ENCODE measurements around the gene ZBTB7B. TPM values are rescaled to one million over a fixed set of nuclear protein-coding genes. Genes with fewer than 3 reads are reported as not detected.
"Not testable (repeated sequence)": the region's sequence is repeated elsewhere in the genome, so short reads cannot be mapped to it uniquely, and the experiment has no call there.

The ZBTB7B gene
- polyA plus RNA-seq, 2 of the 4 experiments (the other 2 are of a cell fraction): 20.5 to 30.7 TPM

DNA sequence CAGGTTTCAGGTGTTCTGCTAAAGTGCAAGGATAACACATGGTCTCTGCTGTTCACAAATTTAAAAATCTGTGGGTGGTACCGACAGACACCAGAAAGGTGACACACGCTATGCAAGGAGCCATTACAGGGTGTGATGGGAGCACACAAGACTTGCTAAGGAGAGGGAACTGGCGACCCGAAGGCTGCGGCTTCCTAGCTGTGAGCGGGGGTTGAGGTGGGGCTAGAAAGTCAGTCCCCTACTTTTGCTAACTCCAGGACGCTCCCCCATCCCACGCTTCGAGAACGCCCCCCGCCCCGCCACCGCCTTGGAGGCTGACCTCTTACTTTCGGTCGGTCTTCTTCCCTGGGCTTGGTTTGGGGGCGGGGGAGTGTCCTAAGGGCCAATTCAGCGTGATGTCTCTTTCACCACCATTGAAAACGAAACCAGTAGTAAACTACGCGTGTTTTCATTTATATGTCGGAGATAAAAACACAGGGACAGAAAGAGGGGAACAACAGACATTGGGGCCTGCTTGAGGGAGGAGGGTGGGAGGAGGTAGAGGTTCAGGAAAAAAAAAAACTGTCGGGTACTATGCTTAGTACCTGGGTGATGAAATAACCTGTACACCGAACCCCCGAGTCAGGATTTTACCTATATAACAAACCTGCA lies 27.1 kb upstream of the ZBTB7B start:
- ChIA-PET CTCF (interaction anchor here (1.0 kb wide), 1 partner anchor 109 kb away, joined by 3 read pairs; no protein-coding TSS in a partner anchor), POLR2A (interaction anchor here (1.1 to 6.3 kb wide), 3 partner anchors 8 to 160 kb away, joined by 3 to 91 read pairs (median 41); partner anchors contain the start of genes FLAD1, LENEP and SLC50A1)
- peaks cover 37% of the 10 kb centered on the region for H3K4me1 ChIP-seq
- under 1% methylated on average over 21 of the region's 24 CpGs for WGBS (ENCODE audit: missing lambda C conversion rate)
- DNase-seq (ENCODE audit: low read depth in 1 of 2, low spot score in 1 of 2) (peak in 1 of 2 experiments; percentile 47), ATAC-seq (no peak), FAIRE-seq (no peak)
- peak overlapping the region; percentile 79 to 98 for H3K27ac ChIP-seq
- no peak for TF ChIP-seq HOXA7 (CRISPR knock-in tag; IDR thresholded peaks at IDR 0.05)
- TF ChIP-seq HDAC2 (IDR thresholded peaks at IDR 0.05): no peak
- TF ChIP-seq JUN (IDR thresholded peaks at IDR 0.05): peak in 1 of 2 experiments; percentile 14; a peak in 1 of 5 replicates
- TF ChIP-seq POLR2A (IDR thresholded peaks at IDR 0.05; ENCODE audit: low read length): peak; percentile 29
- TF ChIP-seq RNF2 (IDR thresholded peaks at IDR 0.05; ENCODE audit: borderline replicate concordance, low read depth): no peak
- TF ChIP-seq SMC3 (IDR thresholded peaks at IDR 0.05): 0 out of 3 replicates have a peak, but pooled peaks have one; percentile 14
- peak overlapping the region; percentile 52 for H3K4me3 ChIP-seq
- H3K4me2 ChIP-seq: peak overlapping the region; percentile 72
- no peaks in the 10 kb centered on the region for H3K9me3 ChIP-seq

GRCh38 chr1:154977762-154978161 lies 24.8 kb upstream of the ZBTB7B start:
- H3K4me2 ChIP-seq: 0 out of 3 replicates have a peak overlapping the region, but pooled peaks have one; percentile 72
- H3K9me3 ChIP-seq; DNase-seq (ENCODE audit: low read depth in 1 of 2, low spot score in 1 of 2); FAIRE-seq; ATAC-seq; H3K4me3 ChIP-seq: not testable (repeated sequence)
- WGBS (ENCODE audit: missing lambda C conversion rate): 69% methylated on average over 3 of the region's 3 CpGs
- ChIA-PET CTCF (interaction anchor here (1.3 kb wide), 1 partner anchor 114 kb away, joined by 4 read pairs; no protein-coding TSS in a partner anchor), POLR2A (interaction anchor here (0.6 kb wide), 1 partner anchor 35 kb away, joined by 12 read pairs; no protein-coding TSS in a partner anchor)
- H3K27ac ChIP-seq: peak overlapping the region in 1 of 2 experiments; percentile 98; a peak in 2 of 6 replicates
- peaks cover 28% of the 10 kb centered on the region for H3K4me1 ChIP-seq

DNA sequence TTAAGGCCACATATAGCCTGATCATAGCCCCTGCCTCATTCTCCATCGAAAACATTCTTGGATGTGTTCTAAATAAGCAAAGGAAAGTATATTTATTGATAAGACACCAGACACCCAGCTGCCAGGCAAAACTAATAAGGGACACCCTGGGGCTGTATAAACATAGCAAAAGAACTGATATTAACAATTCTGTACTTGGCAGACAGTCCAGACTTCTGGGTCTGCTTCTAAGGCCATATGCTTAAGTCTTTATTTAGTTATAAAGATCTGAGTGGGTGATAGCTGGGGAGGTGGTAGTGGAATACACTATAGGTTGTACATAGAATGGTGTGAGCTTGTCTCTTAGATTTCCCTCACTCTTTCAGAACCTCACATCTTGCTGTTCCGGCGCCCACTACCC lies 24.2 kb upstream of the ZBTB7B start:
- Histone ChIP-seq H3K9me3 (no peaks in the 10 kb centered on the region), H3K27ac (no peak overlapping the region), H3K4me1 (peaks cover 25% of the 10 kb centered on the region), H3K4me2 (no peak overlapping the region), H3K4me3 (no peak overlapping the region)
- CTCF ChIA-PET: interaction anchor here (1.3 kb wide), 1 partner anchor 113 kb away, joined by 4 read pairs; no protein-coding TSS in a partner anchor
- POLR2A ChIA-PET: no interaction called here
- TF ChIP-seq, protein P1, sequence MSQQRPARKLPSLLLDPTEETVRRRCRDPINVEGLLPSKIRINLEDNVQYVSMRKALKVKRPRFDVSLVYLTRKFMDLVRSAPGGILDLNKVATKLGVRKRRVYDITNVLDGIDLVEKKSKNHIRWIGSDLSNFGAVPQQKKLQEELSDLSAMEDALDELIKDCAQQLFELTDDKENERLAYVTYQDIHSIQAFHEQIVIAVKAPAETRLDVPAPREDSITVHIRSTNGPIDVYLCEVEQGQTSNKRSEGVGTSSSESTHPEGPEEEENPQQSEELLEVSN (IDR thresholded peaks at IDR 0.05; ENCODE audit: borderline replicate concordance, low read depth): no peak
- no peak for TF ChIP-seq RARB (CRISPR knock-in tag; IDR thresholded peaks at IDR 0.05)
- TF ChIP-seq, protein P2, sequence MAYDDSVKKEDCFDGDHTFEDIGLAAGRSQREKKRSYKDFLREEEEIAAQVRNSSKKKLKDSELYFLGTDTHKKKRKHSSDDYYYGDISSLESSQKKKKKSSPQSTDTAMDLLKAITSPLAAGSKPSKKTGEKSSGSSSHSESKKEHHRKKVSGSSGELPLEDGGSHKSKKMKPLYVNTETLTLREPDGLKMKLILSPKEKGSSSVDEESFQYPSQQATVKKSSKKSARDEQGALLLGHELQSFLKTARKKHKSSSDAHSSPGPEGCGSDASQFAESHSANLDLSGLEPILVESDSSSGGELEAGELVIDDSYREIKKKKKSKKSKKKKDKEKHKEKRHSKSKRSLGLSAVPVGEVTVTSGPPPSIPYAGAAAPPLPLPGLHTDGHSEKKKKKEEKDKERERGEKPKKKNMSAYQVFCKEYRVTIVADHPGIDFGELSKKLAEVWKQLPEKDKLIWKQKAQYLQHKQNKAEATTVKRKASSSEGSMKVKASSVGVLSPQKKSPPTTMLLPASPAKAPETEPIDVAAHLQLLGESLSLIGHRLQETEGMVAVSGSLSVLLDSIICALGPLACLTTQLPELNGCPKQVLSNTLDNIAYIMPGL (CRISPR knock-in tag; IDR thresholded peaks at IDR 0.05; ENCODE audit: borderline replicate concordance): no peak
- TF ChIP-seq RAD21 (conservative IDR thresholded peaks at IDR 0.05 in 1 of 2, IDR thresholded peaks at IDR 0.05 in 1 of 2): no peak
- no peak for TF ChIP-seq CHD2 (IDR thresholded peaks at IDR 0.05; ENCODE audit: low read length, partially characterized antibody)
- TF ChIP-seq, protein P3, sequence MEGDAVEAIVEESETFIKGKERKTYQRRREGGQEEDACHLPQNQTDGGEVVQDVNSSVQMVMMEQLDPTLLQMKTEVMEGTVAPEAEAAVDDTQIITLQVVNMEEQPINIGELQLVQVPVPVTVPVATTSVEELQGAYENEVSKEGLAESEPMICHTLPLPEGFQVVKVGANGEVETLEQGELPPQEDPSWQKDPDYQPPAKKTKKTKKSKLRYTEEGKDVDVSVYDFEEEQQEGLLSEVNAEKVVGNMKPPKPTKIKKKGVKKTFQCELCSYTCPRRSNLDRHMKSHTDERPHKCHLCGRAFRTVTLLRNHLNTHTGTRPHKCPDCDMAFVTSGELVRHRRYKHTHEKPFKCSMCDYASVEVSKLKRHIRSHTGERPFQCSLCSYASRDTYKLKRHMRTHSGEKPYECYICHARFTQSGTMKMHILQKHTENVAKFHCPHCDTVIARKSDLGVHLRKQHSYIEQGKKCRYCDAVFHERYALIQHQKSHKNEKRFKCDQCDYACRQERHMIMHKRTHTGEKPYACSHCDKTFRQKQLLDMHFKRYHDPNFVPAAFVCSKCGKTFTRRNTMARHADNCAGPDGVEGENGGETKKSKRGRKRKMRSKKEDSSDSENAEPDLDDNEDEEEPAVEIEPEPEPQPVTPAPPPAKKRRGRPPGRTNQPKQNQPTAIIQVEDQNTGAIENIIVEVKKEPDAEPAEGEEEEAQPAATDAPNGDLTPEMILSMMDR (IDR thresholded peaks at IDR 0.05): no peak
- TF ChIP-seq FOSL2 (IDR thresholded peaks at IDR 0.05): no peak
- no peak for TF ChIP-seq FOSL2 (CRISPR knock-in tag; IDR thresholded peaks at IDR 0.05)
- TF ChIP-seq USF2 (IDR thresholded peaks at IDR 0.05): no peak
- TF ChIP-seq, protein P4, sequence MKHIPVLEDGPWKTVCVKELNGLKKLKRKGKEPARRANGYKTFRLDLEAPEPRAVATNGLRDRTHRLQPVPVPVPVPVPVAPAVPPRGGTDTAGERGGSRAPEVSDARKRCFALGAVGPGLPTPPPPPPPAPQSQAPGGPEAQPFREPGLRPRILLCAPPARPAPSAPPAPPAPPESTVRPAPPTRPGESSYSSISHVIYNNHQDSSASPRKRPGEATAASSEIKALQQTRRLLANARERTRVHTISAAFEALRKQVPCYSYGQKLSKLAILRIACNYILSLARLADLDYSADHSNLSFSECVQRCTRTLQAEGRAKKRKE (CRISPR knock-in tag; IDR thresholded peaks at IDR 0.05; ENCODE audit: low read depth): no peak
- FAIRE-seq (no peak), ATAC-seq (no peak), DNase-seq (ENCODE audit: low read depth in 1 of 2, low spot score in 1 of 2) (no peak)
- 95% methylated on average over 3 of the region's 3 CpGs for WGBS (ENCODE audit: missing lambda C conversion rate)

All from A549 (cell line).